Left ventricle myocardium superior (tissue), 1 donor: ENCODE measurements around the gene DAB1. TPM values are rescaled to one million over a fixed set of nuclear protein-coding genes. Genes with fewer than 3 reads are reported as not detected.

Experiments
- ATAC-seq: fragments of 200-7000 bp; cut with Tn5 transposase; one replicate; pipeline ENCODE4 v1.9.1; 2020; ENCODE audit warnings: mild to moderate bottlenecking, moderate library complexity
- DNase-seq: peaks from one replicate; pipeline ENCODE4 v3.0.0-alpha.2; 2020
- intact Hi-C: fragments of 100-400 bp; cut with micrococcal nuclease; formaldehyde crosslinking; loops from one replicate; pipeline ENCODE4 v1.11.0; 2022
- total RNA-seq: library from RNA; stranded (reverse); fragmentation: NEBNext Ultra II Directional; extraction: Animal tissue kit (Norgen Biotek cat#: 25700); gene quantifications from one replicate; pipeline ENCODE4 v1.2.1, GENCODE V29; 2021
- donor health status: DM: no; HTN: yes; CAD: no; lungs with severe emphysema.

Gene DAB1
- total RNA-seq, 1 donor from 2014 or later, result 2.6 TPM

DNA sequence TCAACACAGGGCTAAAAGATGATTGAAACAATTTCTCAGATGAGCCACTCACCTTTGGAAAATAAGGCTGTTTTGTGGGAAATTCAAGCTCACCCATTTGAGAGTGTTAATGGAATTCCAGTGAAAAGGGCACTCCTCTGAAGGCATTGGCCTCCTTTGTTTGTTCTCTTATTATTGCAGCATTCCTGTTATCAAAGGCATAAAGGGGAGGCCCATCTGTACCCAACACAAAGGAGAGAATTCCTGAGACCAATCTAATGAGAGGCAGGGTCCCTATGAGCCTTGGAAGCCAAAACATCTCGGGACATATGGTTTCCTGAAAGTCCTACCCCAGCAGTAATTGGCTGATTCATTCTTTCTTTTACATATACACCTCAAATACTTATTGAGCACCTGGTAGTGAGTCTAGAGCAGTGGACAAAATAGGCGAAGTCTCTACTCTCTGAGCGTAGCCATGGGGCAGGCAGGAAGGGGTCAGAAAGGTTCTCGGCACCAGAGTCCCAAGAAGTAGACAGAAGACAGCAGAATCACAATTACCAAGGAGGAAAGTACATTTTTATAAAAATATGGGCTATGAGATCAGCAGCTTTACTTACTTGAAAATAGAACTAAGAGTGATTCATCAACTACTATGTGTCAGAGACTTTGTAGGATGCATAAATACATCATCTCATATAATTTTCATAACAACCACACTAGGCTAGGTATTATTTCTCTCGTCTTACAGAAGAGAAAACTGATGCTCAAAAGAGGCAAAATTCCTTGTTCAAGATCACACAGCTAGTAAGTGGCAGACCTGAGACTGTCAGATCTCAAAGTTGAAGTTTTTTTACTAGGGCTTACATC lies 218.7 kb downstream of the DAB1 start:
- ATAC-seq, result no peak
- no peak for DNase-seq
- intact Hi-C loops, result no loop called here

DNA sequence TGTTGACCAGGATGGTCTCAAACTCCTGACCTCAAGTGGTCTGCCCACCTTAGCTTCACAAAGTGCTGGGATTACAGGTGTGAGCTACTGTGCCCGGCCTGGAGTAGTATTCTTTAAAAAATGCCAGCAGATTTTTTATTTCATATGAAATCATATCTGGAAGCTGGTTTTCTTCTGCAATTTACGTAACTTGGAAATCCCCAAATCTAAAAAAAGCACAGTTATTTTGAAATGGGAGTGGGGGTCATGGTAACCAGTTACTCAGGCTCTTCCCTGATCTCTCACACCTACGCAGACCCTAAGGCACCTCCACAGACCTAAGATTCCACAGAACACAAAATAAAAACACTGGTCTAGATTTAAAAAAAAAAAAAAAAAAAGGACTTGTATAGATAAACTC lies 219.8 kb downstream of the DAB1 start:
- intact Hi-C loops, result no loop called here
- DNase-seq (no peak), ATAC-seq (no peak)

DNA sequence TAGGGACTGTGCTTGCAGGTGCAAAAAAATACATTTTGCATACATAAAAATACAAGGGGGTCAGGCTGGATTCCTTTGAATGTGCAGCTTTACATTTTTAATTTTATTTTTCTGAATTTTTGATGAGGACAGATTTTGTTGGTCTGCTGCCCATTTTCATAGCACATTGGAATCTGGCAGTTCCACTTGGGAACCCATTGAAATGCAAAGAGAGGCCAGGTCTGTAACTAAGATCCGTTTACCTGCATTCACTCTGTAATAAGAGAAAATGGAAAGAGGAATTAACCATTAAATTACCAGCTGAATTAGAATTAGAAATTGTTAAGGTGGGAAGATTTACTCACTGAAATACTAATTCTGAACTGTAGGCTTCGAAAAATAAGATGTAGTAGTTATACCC lies 221.6 kb downstream of the DAB1 start:
- ATAC-seq (no peak), DNase-seq (no peak)
- intact Hi-C loops, result no loop called here

DNA sequence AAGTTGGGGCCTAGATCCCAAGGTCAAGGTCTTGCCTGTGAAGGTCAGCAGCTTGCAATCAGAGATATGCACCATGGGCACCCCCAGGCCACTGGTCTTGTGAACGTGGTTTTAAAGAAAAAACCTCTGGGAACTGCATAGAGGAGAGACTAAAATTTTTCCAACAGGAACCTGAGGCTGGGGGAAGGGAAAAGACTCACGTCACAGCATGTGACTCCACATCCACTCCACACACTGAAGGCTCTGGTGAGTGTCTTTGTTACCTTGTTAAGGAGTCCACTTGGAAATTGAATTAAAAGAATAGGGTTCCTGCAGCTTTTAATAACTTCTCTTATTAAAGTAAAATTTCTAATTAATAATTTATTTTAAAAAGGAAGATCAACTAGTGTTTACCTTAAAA lies 224.9 kb downstream of the DAB1 start:
- ATAC-seq (peak; percentile 36), DNase-seq (no peak)
- intact Hi-C loops, result no loop called here

DNA sequence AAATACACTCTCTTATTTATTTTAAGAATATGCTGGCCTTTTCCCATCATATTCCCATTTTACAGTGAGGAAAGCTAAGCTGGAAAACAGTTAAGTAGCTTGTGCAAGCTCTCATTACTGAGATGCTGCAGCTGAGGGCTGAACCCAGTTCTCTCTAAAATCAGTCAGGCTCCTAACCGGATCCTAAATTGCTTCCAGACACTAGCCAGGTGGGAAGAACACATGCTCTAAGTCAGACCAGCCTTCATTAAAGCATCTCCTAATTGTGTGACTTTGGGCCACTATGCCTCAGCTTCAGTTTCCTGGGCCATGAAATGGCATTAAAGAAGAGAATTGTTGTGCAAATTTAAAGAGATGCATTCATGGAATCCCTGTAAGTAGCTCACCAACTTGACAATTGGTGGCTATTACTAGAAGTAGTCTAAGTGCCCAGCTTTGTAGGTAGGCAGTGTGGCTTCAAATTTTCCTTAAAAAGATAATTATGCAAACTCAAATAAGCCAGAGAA lies 228.4 kb downstream of the DAB1 start:
- no peak for ATAC-seq
- DNase-seq, result no peak
- intact Hi-C loops, result no loop called here

DNA sequence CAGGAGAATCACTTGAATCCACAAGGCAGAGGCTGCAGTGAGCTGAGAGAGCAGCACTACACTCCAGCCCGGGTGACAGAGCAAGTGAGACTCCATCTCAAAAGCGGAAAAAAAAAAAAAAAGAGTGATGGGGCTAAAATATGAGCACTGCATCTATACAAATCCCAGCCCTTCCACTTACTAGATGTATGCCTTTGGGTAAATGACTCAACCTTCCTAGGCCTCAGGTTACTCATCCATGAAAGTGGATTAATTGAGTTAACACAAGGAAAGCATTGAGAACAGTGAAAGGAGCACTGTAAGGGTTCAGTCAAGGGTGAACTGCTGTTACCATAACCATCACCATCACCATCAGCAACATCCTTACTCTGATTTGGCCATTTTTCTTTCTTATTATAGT lies 231.6 kb downstream of the DAB1 start:
- intact Hi-C loops, result no loop called here
- DNase-seq (no peak), ATAC-seq (no peak)

DNA sequence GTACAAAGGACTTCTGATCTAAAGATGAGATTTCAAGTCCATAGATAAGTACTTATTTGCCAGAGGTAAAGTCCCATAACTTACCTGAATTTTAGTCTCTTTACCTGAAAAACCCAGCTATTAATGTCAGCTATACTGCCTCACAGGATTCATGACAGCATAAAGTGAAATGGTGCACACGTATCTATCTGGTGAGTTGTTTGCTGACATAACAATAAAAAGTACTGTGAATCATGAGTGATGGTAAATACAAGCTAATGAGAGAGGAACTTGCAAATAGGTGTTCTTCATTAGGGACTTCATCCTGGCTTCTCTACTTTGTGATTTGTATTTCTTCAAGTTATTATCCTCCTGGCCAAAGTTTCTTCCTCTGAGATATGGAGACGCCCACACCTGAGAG lies 233.0 kb downstream of the DAB1 start:
- DNase-seq (no peak), ATAC-seq (no peak)
- intact Hi-C loops, result no loop called here

DNA sequence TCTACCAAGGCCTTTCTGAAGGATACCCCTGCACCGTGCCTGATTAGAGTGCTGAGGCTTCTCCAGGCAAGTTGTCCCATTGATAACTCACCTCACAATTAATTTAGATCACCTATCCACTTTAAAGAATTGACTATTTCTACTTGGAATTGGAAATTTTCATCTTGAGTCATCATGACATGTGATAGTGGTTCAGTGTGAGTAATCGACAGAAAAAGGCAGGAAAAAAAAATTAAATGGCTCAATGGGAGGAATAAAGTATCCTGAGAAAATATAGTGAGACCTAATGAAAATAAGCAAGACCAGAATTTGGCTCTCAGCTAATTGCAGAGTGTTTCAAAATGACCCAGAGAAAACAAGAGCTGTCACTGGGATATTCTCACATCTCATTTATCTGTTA lies 235.7 kb downstream of the DAB1 start:
- ATAC-seq (no peak), DNase-seq (no peak)
- intact Hi-C loops, result no loop called here

DNA sequence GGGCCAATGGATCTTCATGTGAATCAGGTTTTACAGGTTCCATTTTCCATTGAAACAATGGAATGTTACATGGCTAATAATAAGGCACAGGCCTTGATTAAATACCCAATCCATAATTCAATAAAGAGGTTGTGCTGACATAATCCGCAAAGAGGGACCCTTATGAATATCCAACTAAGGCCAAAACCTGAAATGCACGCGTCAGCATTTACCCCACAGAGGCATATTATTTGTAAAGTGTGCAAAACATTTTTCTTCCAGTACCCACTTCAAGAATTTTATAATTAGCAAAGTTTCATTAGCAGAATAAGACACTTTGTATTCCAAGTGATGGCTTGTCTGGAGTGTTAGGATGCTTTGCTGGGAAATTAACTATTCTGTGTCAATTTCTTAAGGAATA lies 237.4 kb downstream of the DAB1 start:
- intact Hi-C loops, result no loop called here
- DNase-seq (no peak), ATAC-seq (no peak)

DNA sequence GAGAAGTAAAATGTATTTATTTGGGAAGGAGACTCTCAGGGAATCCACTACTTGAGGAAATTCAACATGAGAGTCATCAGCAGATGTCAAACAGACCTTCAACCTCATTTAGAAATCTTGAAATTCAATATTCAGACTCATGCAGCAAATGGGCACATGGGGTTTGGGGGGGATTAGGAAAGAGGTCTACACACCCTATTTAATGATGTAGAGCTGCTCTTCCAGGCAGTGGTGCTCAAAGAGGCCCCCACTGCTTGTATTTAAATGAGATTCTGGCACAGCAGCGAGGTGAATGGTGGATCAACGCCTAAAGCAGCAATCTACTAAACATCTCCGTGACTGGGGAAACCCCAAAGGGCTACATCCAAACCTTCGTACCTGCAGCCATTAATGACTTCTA lies 244.9 kb downstream of the DAB1 start:
- no peak for ATAC-seq
- intact Hi-C loops, result no loop called here

DNA sequence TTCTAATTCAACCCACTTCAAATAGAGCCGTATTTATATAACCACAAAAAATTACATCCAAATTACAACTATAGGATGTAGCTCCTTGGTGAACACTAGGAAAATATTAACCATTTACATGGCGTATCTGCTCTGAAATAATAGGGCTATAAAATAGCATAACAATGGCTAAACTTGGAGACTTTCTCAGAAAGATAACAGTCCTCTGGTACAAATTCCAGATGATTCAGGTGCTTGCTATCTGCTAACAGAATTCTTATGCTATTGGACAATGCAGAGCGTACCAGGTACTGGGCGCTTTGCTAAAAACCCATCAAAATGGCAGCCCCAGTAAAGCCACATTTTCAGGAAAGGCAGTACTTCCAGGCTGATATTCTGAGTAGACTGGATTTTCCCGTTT lies 248.4 kb downstream of the DAB1 start:
- no peak for ATAC-seq
- intact Hi-C loops, result no loop called here
- DNase-seq, result no peak

More for the DNA sequence above, 244.9 kb downstream of the DAB1 start:
- DNase-seq, result no peak

DNA sequence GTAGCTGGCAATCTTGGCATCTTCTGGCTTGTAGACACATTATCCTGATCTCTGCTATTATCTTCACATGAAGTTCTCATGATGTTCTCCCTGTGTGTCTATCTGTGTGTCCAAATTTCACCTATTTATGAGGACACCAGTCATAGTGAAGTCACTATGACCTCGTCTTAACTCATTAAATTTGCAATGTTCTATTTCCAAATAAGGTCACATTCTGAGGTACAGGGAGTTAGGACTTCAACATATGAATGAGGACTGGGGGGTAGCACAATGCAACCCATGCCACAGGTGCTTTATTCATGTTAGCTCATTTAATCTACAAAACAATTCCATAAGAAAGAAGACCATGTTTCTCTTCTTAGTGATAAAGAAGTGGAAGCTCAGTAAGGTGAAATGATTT lies 251.8 kb downstream of the DAB1 start:
- ATAC-seq (no peak), DNase-seq (no peak)
- intact Hi-C loops, result no loop called here

DNA sequence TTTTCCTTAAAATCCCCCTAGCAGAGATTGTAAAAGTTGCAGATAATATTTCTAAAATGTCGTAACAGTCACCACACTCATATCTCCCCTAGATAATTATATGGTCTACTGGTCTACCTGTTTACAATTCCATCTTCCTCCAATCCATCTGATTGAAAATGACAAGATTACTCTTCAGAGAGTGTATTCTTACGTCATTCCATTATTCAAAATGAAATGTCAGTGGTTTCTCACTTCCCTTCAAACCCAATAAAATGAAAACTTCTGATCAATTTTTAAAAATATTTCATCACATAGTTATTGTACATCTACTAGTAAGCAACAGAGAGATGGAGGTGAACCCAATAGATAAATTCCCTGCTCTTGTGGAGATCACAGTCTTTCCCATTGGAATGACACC lies 255.9 kb downstream of the DAB1 start:
- intact Hi-C loops, result no loop called here
- DNase-seq (no peak), ATAC-seq (no peak)

DNA sequence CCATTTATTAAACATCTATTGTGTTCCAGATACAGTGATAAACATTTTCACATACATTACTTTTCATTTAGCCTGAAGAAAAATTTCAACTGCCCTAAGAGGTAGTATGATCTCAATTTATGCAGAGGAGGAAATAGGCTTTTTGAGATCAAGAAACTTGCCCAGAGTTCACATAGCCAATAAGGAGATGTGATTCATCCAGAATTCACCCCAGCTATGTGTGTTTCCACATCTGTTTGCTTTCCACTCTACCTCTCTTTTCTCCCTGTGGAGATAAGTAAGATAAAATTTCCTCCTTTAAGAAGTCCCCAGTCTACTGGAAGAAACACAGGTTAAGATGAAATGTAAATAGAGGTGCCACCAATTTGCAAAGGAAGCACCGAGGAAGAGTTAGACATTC lies 258.3 kb downstream of the DAB1 start:
- intact Hi-C loops, result no loop called here
- ATAC-seq (no peak), DNase-seq (no peak)

DNA sequence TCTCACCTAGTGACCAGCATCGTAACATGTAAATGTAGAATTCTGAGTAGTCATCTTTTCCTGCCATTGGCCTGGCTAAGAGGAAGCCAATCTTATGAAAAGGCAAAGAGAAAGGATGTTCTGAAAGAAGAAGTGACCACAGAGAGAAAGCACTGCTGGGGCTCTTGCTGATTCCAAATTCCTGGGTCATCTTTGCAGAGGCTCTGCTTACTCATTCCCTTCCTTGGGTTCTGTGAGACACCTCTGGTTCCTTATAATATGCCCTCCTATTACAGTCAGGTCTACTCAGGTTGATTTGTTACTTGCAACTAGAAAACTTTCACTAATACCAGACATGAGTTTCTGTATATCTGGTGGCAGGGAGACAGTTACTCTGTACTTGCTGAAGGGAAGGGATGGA lies 259.3 kb downstream of the DAB1 start:
- ATAC-seq (no peak), DNase-seq (no peak)
- intact Hi-C loops, result no loop called here

DNA sequence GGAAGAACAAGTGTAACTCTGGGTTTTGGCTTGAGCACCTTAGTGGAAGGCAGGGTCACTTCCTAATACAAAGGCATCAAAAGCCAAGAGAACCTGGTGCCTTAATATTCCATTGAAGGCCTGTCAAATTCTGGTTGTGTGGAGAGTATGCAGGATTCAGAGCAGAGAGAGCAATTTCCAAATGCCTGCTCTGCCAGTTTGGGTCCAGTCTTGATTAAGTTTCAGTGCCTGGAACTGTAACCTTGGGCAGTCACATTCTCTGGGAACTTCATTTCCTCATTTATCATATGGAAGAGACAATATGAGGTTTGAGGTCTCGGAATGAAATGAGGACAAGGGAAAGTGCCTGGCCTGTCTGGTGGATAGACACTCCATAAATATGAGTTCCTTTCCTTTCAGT lies 260.1 kb downstream of the DAB1 start:
- intact Hi-C loops, result no loop called here

DNA sequence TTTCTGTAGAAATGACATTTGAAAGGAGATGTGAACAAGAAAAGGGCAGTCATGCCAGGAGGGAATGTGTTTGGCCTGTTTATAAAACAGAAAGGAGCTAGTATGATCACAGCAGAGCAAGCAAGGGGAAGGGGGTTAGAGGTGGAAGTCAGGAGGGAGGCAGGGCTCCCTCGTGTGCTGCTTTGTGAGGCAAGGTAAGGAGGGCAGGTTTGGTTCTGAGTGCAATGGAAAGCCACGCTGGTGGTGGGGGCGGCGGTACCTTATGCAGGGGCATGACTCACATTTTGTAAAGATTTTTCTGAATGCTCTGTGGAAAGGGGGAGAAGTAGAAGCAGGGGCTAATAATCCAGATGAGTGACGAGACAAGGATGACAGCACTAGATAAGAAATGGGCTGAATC lies 260.5 kb downstream of the DAB1 start:
- intact Hi-C loops, result no loop called here
- DNase-seq, result no peak
- peak; percentile 19 for ATAC-seq

More for the DNA sequence above, 260.1 kb downstream of the DAB1 start:
- no peak for DNase-seq
- ATAC-seq, result no peak

DNA sequence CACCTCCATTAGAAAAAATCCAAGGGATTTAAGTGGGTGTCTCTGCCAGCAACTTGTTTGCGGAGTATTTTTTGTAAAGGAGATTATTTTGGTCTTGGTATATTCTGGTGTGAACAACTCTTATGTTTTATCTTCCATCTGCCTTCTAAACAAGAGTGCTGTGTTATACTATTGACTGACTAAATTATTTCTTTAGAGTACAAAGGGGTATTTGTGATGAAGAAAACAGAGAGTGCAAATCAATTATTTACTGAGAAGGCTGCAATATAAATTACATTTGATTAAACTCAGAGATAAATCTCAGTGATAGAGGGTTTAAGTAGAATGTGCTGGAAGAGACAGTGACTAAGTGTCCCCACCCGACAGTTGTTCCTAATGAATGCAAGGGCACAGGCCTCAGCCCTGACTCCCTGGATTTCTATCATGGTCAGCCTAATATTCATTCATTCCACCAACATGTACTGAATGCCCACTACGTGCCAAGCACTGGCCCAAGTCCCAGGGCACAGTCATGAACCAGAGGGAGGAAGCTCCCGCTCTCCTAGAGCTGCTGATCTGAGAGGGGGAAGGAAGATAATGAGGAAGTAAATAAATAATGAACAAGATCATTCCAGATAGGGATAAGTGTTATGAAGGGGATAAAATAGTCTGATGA lies 261.1 kb downstream of the DAB1 start:
- peak; percentile 80 for ATAC-seq
- peak; percentile 64 for DNase-seq
- intact Hi-C loops, result no loop called here

DNA sequence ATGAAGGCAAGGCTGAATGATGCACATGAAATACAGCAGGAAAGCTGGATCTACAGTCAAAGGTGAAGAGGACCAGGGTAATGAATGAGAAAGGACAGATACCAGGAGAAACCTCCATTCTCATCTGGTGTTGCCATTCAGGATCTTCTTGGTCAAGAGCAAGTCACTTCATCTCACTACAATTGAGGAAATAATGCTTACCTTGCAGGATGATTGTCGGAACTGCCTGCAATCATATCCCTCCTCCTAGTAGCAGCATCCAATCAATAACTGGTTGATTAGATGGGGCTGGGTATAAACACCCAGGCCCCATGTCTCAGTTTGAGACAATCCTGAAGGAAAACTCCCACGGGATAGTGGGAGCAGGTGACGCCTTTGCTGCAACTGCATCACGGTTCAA lies 263.3 kb downstream of the DAB1 start:
- no peak for DNase-seq
- no peak for ATAC-seq
- intact Hi-C loops, result no loop called here

DNA sequence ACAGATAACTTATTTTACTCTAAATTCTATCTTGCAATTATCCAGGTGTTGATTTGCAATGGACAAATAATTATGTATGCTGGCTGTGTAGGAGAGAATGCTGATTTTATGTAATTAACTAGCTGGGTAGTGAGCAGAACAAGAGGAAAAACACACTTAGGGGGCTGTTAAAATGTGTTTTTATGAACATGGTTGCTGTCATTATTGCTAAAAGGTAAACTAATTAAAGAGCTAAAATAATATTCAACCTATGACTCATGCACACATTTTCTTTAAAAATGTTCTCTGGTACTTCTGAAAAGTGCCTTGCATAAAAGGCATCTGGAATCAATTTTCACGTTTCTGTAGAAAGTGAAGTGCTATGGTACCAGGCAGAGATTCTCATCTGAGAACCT lies 265.3 kb downstream of the DAB1 start:
- no peak for ATAC-seq
- intact Hi-C loops, result no loop called here
- no peak for DNase-seq
